ENCODE measurements around the gene ABCC10.

GRCh38 chr6:43442935-43443334 is 15.6 kb downstream of the ABCC10 start:
- TF ChIP-seq POLR2A (IDR thresholded peaks at IDR 0.05; ENCODE audit: low read depth, low read length) (no peak), POLR2AphosphoS5 (IDR thresholded peaks at IDR 0.05; ENCODE audit: low read depth, low read length) (no peak)

Measured in GM12892 (cell line).